ENCODE measurements around the gene TBC1D22B.

Gene TBC1D22B

DNA sequence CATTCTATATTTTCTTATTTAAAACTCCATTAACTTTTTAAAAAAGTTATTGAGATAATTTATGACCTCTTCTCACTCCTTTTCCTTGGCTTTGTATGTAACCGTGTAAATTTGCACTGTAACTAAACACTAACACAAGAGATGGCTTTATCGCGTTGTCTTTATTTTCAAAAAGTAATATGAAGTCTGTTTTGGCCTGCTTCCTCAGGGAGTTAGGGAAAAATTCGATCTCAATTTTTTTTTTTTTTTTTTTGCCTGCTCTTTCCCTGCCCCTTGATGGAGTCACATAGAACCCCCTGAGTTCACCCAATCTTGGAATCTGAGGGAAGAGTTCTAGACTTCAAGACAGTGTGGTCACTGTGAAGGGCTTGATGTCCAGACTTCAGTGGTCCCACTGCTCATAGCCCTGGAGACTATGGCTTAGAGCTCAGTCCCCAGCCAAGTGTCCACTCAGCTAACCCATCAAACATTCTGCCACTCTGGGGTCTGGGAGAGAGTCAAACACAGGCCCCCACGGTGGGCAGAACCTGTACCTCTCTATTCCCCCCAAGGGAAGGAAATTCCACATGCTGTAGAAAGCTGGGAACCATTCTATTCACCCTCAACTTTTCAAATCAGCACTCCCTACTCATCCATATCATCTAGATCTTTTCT lies 15.7 kb upstream of the TBC1D22B start:
- Histone ChIP-seq H3K9ac (ENCODE audit: low read depth, low read length) (no peak overlapping the region), H3K27me3 (ENCODE audit: insufficient read depth, low read length) (no peaks in the 10 kb centered on the region), H3K4me3 (ENCODE audit: low read length) (no peak overlapping the region), H3K27ac (ENCODE audit: low read length) (no peak overlapping the region), H3K36me3 (ENCODE audit: insufficient read depth, low read depth, low read length) (no peaks in the 10 kb centered on the region), H3K4me1 (ENCODE audit: insufficient read depth, low read length) (no peaks in the 10 kb centered on the region; the same call in 1 of the 2 replicates), H3K9me3 (ENCODE audit: insufficient read depth, low read depth, low read length) (no peaks in the 10 kb centered on the region)

DNA sequence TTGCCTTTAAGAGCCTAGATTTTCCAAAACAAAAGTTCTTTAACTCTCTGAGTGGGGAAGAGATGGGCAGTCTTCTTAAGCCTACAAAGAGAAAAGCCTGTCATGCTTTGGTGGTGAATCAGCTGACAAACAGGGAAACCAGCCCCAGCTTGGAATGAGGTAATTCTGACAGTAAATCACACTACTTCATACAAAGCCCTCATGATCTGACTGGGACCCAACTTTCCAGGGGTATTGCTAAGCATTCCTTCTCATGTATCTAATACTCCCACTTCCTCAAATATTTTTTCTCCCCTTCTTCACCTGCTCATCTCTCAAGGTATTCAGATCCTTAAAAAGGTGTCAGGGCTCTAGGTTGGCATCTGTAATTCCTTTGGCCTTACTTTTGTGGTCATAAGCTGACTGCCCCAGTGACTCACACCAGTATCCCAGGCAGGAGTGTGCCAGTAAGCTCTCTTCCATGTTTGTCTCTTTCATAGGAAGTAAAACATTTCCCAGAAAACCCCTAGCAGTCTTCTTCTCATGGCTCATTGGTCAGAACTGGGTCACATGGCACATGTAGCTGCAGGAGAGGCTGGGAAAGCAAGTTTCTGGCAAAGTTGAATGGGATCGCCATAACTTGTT lies 15.0 kb upstream of the TBC1D22B start:
- Histone ChIP-seq H3K9ac (ENCODE audit: low read depth, low read length) (no peak overlapping the region), H3K4me1 (ENCODE audit: insufficient read depth, low read length) (no peaks in the 10 kb centered on the region; the same call in 1 of the 2 replicates), H3K4me3 (ENCODE audit: low read length) (no peak overlapping the region), H3K36me3 (ENCODE audit: insufficient read depth, low read depth, low read length) (no peaks in the 10 kb centered on the region), H3K27ac (ENCODE audit: low read length) (no peak overlapping the region), H3K9me3 (ENCODE audit: insufficient read depth, low read depth, low read length) (no peaks in the 10 kb centered on the region), H3K27me3 (ENCODE audit: insufficient read depth, low read length) (no peaks in the 10 kb centered on the region)

DNA sequence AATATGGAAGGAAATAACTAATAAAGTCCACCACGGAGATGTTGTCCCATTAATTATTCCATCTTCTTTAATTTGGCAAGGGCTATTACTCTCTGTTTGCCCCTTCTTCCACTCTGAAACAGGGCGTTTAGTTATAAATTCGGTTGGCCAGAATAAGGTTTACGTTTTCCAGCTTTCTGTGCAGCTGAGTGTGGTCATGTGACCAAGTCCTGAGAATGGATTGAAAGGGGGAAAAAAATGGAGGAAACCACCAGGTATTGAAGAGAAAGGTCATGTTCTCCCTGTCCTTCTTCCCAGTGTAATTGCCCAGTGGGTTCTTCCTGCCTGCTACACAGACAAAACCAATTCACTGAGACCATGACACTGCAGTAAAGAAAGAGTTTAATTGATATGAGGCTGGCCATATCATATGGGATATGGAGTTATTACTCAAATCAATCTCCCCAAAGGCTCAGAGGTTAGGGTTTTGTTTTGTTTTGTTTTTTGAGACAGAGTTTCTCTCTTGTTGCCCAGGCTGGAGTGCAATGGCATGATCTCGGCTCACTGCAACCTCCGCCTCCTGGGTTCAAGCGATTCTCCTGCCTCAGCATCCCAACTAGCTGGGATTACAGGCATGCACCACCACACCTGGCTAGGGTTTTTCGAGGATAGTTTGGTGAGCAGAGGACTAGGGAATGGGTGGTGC lies 14.3 kb upstream of the TBC1D22B start:
- H3K9ac ChIP-seq (ENCODE audit: low read depth, low read length): no peak overlapping the region
- H3K36me3 ChIP-seq (ENCODE audit: insufficient read depth, low read depth, low read length): no peaks in the 10 kb centered on the region
- H3K4me3 ChIP-seq (ENCODE audit: low read length): no peak overlapping the region
- no peaks in the 10 kb centered on the region; the same call in 1 of the 2 replicates for H3K4me1 ChIP-seq (ENCODE audit: insufficient read depth, low read length)
- H3K9me3 ChIP-seq (ENCODE audit: insufficient read depth, low read depth, low read length): no peaks in the 10 kb centered on the region
- H3K27me3 ChIP-seq (ENCODE audit: insufficient read depth, low read length): 0 out of 2 replicates have a peak, but pooled peaks cover 2% of the 10 kb centered on the region
- no peak overlapping the region for H3K27ac ChIP-seq (ENCODE audit: low read length)

DNA sequence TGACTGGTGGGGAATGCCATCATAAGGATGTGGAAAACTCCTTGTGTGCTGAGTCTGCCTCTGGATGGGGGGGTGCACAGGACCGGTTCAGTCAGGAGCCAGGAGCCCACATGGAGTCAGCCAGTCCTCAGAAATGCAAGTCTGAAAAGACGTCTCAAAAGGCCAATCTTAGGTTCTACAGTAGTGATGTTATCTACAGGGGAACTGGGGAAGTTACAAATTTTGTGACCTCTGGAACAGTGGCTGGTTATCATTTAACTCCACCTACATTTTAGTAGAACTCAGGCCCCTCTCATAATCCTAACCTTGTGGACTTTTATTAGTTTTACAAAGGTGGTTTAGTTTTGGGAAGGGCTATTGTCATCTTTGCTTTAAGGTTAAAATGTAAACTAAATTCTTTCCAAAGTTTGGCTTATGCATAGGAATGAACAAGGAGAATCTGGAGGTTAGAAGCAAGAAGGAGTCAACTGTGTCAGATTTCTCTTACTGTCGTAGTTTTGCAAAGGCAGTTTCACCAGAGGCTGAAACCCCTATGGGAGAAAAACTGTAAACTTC lies 13.7 kb upstream of the TBC1D22B start:
- Histone ChIP-seq H3K27me3 (ENCODE audit: insufficient read depth, low read length) (0 out of 2 replicates have a peak, but pooled peaks cover 9% of the 10 kb centered on the region), H3K27ac (ENCODE audit: low read length) (no peak overlapping the region), H3K36me3 (ENCODE audit: insufficient read depth, low read depth, low read length) (no peaks in the 10 kb centered on the region), H3K4me3 (ENCODE audit: low read length) (no peak overlapping the region), H3K9ac (ENCODE audit: low read depth, low read length) (no peak overlapping the region), H3K4me1 (ENCODE audit: insufficient read depth, low read length) (no peaks in the 10 kb centered on the region; the same call in 1 of the 2 replicates), H3K9me3 (ENCODE audit: insufficient read depth, low read depth, low read length) (no peaks in the 10 kb centered on the region)

DNA sequence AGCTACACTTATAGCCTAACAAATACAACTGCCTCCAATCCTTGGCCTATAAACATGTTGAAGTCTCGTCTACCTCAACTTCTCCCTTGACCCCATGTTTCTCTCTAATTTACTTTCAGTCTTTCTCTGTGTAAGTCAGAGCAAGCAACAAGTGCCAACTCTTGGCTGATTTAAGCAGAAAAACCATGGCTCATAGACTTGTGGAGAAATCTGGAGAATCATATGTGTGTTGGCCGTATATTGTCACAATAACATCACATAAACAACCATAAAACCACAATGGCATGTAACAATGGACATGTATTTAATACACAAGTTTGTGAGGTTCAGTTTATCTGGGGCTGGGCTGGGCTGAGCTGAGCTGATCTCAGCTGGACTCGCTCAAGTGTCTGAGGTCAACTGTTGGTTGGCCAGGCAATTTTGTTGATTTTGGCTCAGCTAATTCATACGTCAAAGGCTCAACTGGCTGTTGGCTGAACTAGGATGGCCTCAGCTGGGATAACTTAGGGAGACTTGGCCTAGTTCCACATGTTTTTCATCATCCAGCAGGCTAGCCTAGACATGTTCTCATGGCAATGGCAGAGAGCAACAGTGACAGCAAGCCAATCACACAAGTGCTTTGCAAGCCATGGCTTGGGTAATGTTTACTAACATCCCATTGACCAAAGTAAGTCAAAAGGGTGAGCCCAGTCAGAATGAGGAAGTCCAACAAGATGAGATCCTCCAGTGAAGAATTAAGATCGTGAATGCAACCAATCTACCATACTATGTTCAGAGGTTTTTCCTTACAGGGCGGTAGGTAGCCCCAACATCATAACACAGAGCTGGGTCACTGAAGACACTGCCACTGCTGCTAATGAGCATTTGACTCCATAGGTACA lies 12.9 kb upstream of the TBC1D22B start:
- Histone ChIP-seq H3K9ac (ENCODE audit: low read depth, low read length) (no peak overlapping the region), H3K27me3 (ENCODE audit: insufficient read depth, low read length) (peaks cover 15% of the 10 kb centered on the region; the same call in 1 of the 2 replicates), H3K36me3 (ENCODE audit: insufficient read depth, low read depth, low read length) (no peaks in the 10 kb centered on the region), H3K9me3 (ENCODE audit: insufficient read depth, low read depth, low read length) (no peaks in the 10 kb centered on the region), H3K4me1 (ENCODE audit: insufficient read depth, low read length) (no peaks in the 10 kb centered on the region; the same call in 1 of the 2 replicates), H3K4me3 (ENCODE audit: low read length) (no peak overlapping the region), H3K27ac (ENCODE audit: low read length) (no peak overlapping the region)

DNA sequence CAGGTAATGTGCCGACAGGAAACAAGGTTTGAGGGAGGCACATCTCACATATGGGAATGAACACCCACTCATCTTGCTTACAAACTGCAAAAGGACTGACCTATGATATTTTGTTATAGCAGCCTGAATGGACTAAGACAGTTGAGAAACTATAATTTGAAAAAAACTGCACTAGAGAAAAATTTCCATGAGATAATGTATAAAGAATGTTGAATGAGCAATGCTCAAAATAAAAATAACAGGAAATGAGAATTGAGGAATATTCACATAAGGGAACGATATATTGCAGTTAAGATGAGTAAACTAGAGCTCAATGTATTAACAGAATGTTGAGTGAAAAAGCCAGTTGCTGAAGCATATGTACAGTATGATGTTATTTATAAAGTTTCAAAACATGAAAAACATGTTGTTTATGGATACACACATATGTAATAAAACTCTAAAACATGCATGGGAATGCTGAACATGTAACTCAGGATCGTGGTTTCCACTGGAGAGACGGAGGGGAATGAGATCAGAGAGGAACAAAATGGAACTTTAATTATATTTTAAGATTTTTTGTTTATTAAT lies 6.3 kb upstream of the TBC1D22B start:
- Histone ChIP-seq H3K4me3 (ENCODE audit: low read length) (no peak overlapping the region), H3K9ac (ENCODE audit: low read depth, low read length) (no peak overlapping the region), H3K4me1 (ENCODE audit: insufficient read depth, low read length) (no peaks in the 10 kb centered on the region), H3K36me3 (ENCODE audit: insufficient read depth, low read depth, low read length) (no peaks in the 10 kb centered on the region), H3K9me3 (ENCODE audit: insufficient read depth, low read depth, low read length) (no peaks in the 10 kb centered on the region), H3K27me3 (ENCODE audit: insufficient read depth, low read length) (peaks cover 16% of the 10 kb centered on the region; the same call in 1 of the 2 replicates), H3K27ac (ENCODE audit: low read length) (no peak overlapping the region)

DNA sequence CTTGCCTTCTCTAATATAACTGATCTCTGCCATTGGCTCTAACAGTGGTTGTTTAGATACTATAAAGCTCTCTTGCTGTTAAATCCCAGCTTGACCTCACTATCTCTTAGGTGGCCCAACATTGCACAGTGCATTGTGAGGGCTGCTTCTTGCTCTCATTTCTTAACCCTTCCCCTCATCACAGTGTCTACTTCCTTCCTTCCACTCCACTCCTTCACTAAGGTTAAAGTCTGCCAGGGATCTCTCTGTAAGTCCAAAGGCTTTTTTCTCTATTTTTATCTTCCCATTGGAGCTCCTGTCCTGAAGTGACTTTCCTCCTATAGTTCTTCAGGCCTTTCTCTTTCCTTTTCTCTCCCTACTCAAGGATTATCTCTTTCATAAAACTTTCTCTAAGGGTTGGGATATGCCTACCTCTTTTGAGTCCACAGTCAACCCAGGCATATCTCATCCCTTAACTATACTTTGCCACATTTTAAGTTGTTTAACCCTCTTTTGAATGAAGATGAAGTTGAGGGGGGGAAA lies 4.0 kb upstream of the TBC1D22B start:
- Histone ChIP-seq H3K36me3 (ENCODE audit: insufficient read depth, low read depth, low read length) (no peaks in the 10 kb centered on the region), H3K9me3 (ENCODE audit: insufficient read depth, low read depth, low read length) (no peaks in the 10 kb centered on the region), H3K4me3 (ENCODE audit: low read length) (no peak overlapping the region), H3K27ac (ENCODE audit: low read length) (no peak overlapping the region), H3K9ac (ENCODE audit: low read depth, low read length) (no peak overlapping the region), H3K4me1 (ENCODE audit: insufficient read depth, low read length) (peaks cover 3% of the 10 kb centered on the region; the same call in 1 of the 2 replicates), H3K27me3 (ENCODE audit: insufficient read depth, low read length) (peaks cover 11% of the 10 kb centered on the region; the same call in 1 of the 2 replicates)

DNA sequence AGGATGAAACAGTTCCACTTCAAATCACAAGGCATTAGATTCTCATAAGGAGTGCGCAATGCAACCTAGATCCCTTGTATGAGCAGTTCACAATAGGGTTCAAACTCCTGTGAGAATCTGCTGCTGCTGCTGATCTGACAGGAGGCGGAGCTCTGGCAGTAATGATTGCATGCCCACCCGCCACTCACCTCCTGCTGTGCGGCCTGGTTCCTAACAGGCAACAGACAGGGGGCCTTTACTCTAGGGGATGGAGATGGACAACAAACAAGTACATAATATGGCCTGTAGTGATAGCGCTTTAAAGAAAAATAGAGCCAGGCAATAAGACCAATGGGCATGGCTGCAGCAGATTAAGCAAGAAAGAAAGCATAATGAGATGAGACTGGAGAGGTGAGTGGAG lies 2.7 kb upstream of the TBC1D22B start:
- peaks cover 3% of the 10 kb centered on the region; the same call in 1 of the 2 replicates for H3K4me1 ChIP-seq (ENCODE audit: insufficient read depth, low read length)
- no peak overlapping the region for H3K27ac ChIP-seq (ENCODE audit: low read length)
- H3K4me3 ChIP-seq (ENCODE audit: low read length): no peak overlapping the region
- H3K9me3 ChIP-seq (ENCODE audit: insufficient read depth, low read depth, low read length): no peaks in the 10 kb centered on the region
- H3K27me3 ChIP-seq (ENCODE audit: insufficient read depth, low read length): no peaks in the 10 kb centered on the region; the same call in 1 of the 2 replicates
- no peak overlapping the region for H3K9ac ChIP-seq (ENCODE audit: low read depth, low read length)
- H3K36me3 ChIP-seq (ENCODE audit: insufficient read depth, low read depth, low read length): no peaks in the 10 kb centered on the region

DNA sequence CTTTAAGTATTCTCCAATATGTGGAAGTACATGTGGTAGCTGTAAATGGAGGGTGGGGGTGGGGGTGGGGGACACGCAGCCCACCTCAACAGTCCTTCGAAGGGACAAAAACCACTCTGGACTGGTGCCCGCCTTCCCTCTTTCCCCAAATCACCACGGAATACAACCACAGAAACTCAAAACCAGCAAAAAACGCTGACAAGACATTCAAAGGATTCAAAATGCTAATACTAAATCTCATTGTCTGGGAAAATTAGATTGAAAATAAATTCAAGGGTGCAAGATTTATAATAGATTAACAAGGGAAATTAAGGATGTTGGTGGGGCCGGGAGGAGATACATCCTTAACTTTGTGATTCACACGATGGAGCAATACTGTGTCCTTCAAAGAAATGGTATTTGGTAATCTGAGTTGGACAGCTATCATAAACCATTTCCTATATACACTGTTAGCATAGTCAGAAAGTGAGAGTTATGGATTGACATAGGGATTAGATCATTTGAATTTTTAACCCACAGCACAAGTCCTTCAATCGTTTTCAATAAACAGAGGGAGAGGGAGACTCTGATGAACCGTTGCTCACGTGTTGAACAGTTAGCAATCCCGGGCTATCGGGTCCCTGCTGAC lies 766 bp upstream of the TBC1D22B start:
- Histone ChIP-seq H3K27ac (ENCODE audit: low read length) (no peak overlapping the region), H3K27me3 (ENCODE audit: insufficient read depth, low read length) (no peaks in the 10 kb centered on the region; the same call in 1 of the 2 replicates), H3K9me3 (ENCODE audit: insufficient read depth, low read depth, low read length) (no peaks in the 10 kb centered on the region), H3K36me3 (ENCODE audit: insufficient read depth, low read depth, low read length) (no peaks in the 10 kb centered on the region), H3K4me1 (ENCODE audit: insufficient read depth, low read length) (peaks cover 3% of the 10 kb centered on the region; the same call in 1 of the 2 replicates), H3K9ac (ENCODE audit: low read depth, low read length) (peak overlapping the region; percentile 38; the same call in 1 of the 2 replicates), H3K4me3 (ENCODE audit: low read length) (peak overlapping the region; percentile 83)

DNA sequence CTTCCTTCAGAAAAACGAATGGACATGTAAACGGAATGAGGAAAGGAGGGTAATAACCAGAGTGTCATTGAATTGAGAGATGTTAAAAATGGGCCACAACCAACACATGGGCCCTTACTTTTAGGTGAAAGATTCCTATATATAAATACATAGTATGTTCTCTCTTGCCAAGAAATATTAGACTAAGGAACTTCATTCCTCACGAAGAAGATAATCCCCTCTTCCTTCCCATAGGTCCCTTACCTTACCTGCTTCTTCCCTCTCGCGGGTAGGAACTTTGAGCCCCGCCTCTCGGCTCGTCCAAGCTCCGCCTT lies 295 bp upstream of the TBC1D22B start:
- peak overlapping the region; percentile 38; the same call in 1 of the 2 replicates for H3K9ac ChIP-seq (ENCODE audit: low read depth, low read length)
- peak overlapping the region; percentile 83 for H3K4me3 ChIP-seq (ENCODE audit: low read length)
- no peak overlapping the region for H3K27ac ChIP-seq (ENCODE audit: low read length)

More for the DNA sequence above, 295 bp upstream of the TBC1D22B start:
- no peaks in the 10 kb centered on the region for H3K9me3 ChIP-seq (ENCODE audit: insufficient read depth, low read depth, low read length)
- peaks cover 3% of the 10 kb centered on the region; the same call in 1 of the 2 replicates for H3K4me1 ChIP-seq (ENCODE audit: insufficient read depth, low read length)
- H3K36me3 ChIP-seq (ENCODE audit: insufficient read depth, low read depth, low read length): no peaks in the 10 kb centered on the region
- H3K27me3 ChIP-seq (ENCODE audit: insufficient read depth, low read length): no peaks in the 10 kb centered on the region; the same call in 1 of the 2 replicates
